HG02884 (cell line): ENCODE measurements around the gene MANBA.
A peak's percentile ranks its signal among the peaks of the same experiment; 100 is the strongest.

ENCODE experiments used
- ATAC-seq: cut with Tn5 transposase; IDR thresholded peaks from one replicate; pipeline ENCODE4 v1.9.1; 2021; ENCODE audit warnings: mild to moderate bottlenecking, moderate library complexity; ENCODE audit not compliant: unreplicated experiment

The MANBA gene

GRCh38 chr4:102760645-102761295 is at the start of gene MANBA:
TSS of gene MANBA (minus strand) at chr4:102760968. CDS start at chr4:102760894, 74 bp downstream.
- ATAC-seq: peak; percentile 85

GRCh38 chr4:102809691-102810090 is 48.9 kb upstream of the MANBA start:
- no peak for ATAC-seq

- peak; percentile 63 for ATAC-seq
Observed at GRCh38 chr4:102809190-102809589, 48.4 kb upstream of the MANBA start.

- no peak for ATAC-seq
Observed at GRCh38 chr4:102808009-102808408, 47.2 kb upstream of the MANBA start.

GRCh38 chr4:102807345-102807744 is 46.6 kb upstream of the MANBA start:
- no peak for ATAC-seq

- ATAC-seq: no peak
Observed at GRCh38 chr4:102799816-102800215, 39.0 kb upstream of the MANBA start.

- no peak for ATAC-seq
Observed at GRCh38 chr4:102794999-102795398, 34.2 kb upstream of the MANBA start.

- ATAC-seq: no peak
Observed at GRCh38 chr4:102792361-102792936, 31.7 kb upstream of the MANBA start.

GRCh38 chr4:102791318-102791835 is 30.6 kb upstream of the MANBA start:
- no peak for ATAC-seq

GRCh38 chr4:102789317-102789717 is 28.5 kb upstream of the MANBA start:
- no peak for ATAC-seq

- ATAC-seq: no peak
Observed at GRCh38 chr4:102787944-102788343, 27.2 kb upstream of the MANBA start.

GRCh38 chr4:102787096-102787881 is 26.5 kb upstream of the MANBA start:
- ATAC-seq: no peak

GRCh38 chr4:102786279-102786678 is 25.5 kb upstream of the MANBA start:
- ATAC-seq: no peak

- ATAC-seq: no peak
Observed at GRCh38 chr4:102783006-102783405, 22.2 kb upstream of the MANBA start.

- ATAC-seq: no peak
Observed at GRCh38 chr4:102781570-102781969, 20.8 kb upstream of the MANBA start.

GRCh38 chr4:102780476-102781144 is 19.8 kb upstream of the MANBA start:
- peak; percentile 63 for ATAC-seq

- no peak for ATAC-seq
Observed at GRCh38 chr4:102779204-102779603, 18.4 kb upstream of the MANBA start.

- no peak for ATAC-seq
Observed at GRCh38 chr4:102778720-102779119, 18.0 kb upstream of the MANBA start.

GRCh38 chr4:102775805-102776204 is 15.0 kb upstream of the MANBA start:
- ATAC-seq: no peak

- no peak for ATAC-seq
Observed at GRCh38 chr4:102774254-102774653, 13.5 kb upstream of the MANBA start.

GRCh38 chr4:102772738-102773340 is 12.1 kb upstream of the MANBA start:
- ATAC-seq: no peak
